ENCODE results near the gene CFAP69.
"Not testable (repeated sequence)": the region's sequence is repeated elsewhere in the genome, so short reads cannot be mapped to it uniquely, and the experiment has no call there.

The CFAP69 gene

GRCh38 chr7:90238583-90238982 lies 6.4 kb upstream of the CFAP69 start:
- Mint-ChIP-seq H3K27ac (ENCODE audit: low read depth) (no peak overlapping the region), H3K4me3 (no peak overlapping the region), H3K4me1 (no peaks in the 10 kb centered on the region), H3K36me3 (ENCODE audit: insufficient read depth) (no peaks in the 10 kb centered on the region), H3K27me3 (peaks cover 3% of the 10 kb centered on the region), H3K9me3 (no peaks in the 10 kb centered on the region)
- DNase-seq (ENCODE audit: low spot score in 2 of 2) (no peak), ATAC-seq (replicated peaks; ENCODE audit: extremely low read depth, poor library complexity, severe bottlenecking) (no peak)

GRCh38 chr7:90239050-90239449 lies 5.9 kb upstream of the CFAP69 start:
- Mint-ChIP-seq H3K4me3 (no peak overlapping the region), H3K27ac (ENCODE audit: low read depth) (no peak overlapping the region), H3K27me3 (peaks cover 8% of the 10 kb centered on the region), H3K4me1 (peaks cover 2% of the 10 kb centered on the region), H3K9me3 (no peaks in the 10 kb centered on the region), H3K36me3 (ENCODE audit: insufficient read depth) (no peaks in the 10 kb centered on the region)
- ATAC-seq (replicated peaks; ENCODE audit: extremely low read depth, poor library complexity, severe bottlenecking) (no peak), DNase-seq (ENCODE audit: low spot score in 2 of 2) (no peak)

DNA sequence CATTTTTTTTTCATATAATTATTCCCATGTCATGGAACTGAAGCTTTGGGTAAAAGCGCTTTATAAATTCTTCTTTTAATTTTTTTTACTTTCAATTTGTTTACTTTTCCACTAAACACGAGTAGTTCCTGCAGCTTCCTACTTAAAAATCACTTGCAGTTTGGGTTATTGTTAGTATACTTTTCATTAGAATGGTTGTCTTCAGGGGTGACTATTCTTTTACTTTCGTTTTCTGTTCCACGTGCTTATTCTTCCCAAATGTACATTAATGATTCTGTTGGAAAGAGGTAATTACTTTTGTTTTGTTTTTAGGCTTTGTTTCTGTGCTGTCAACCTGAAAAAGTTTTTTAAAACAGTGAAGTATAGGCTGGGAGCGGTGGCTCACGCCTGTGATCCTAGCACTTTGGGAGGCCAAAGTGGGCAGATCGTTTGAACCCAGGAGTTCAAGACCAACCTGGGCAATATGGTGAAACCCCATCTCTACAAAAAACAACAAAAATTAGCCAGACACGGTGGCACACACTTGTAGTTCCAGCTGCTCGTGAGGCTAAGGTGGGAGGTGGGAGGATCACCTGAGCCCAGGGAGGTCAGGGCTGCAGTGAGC lies 5.2 kb upstream of the CFAP69 start:
- DNase-seq (ENCODE audit: low spot score in 2 of 2) (no peak), ATAC-seq (replicated peaks; ENCODE audit: extremely low read depth, poor library complexity, severe bottlenecking) (no peak)
- Mint-ChIP-seq H3K4me1 (peaks cover 8% of the 10 kb centered on the region), H3K36me3 (ENCODE audit: insufficient read depth) (peaks cover under 1% of the 10 kb centered on the region), H3K27ac (ENCODE audit: low read depth) (no peak overlapping the region), H3K27me3 (peaks cover 15% of the 10 kb centered on the region), H3K9me3 (no peaks in the 10 kb centered on the region), H3K4me3 (no peak overlapping the region)

- peaks cover 4% of the 10 kb centered on the region for H3K36me3 Mint-ChIP-seq (ENCODE audit: insufficient read depth)
- DNase-seq (ENCODE audit: low spot score in 2 of 2), result no peak
- H3K4me3 Mint-ChIP-seq, result no peak overlapping the region
- H3K4me1 Mint-ChIP-seq, result peaks cover 21% of the 10 kb centered on the region
- no peaks in the 10 kb centered on the region for H3K9me3 Mint-ChIP-seq
- no peak for ATAC-seq (replicated peaks; ENCODE audit: extremely low read depth, poor library complexity, severe bottlenecking)
- peaks cover 32% of the 10 kb centered on the region for H3K27me3 Mint-ChIP-seq
- H3K27ac Mint-ChIP-seq (ENCODE audit: low read depth), result no peak overlapping the region
Measured at GRCh38 chr7:90242369-90243168, 2.4 kb upstream of the CFAP69 start.

DNA sequence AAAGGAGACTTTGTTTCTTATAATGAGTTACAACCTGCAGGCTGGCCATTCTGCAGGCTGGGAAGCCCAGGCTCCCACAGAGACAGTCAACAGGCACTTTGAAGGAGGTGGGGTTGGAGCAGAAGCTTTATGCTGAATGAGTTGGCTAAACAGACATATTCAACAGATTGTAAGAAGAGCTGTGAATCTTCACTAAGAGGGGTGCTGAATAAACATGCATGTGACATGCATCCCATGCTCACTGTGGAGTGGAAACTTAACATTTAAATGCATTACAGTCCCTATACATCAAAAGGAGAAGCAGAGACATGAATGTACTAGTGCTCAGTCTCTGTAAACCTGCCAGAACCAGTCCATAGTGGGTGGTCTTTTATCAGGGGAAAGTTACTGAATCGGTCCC lies 1.4 kb upstream of the CFAP69 start:
- Mint-ChIP-seq H3K4me1 (peaks cover 21% of the 10 kb centered on the region), H3K36me3 (ENCODE audit: insufficient read depth) (peaks cover 4% of the 10 kb centered on the region), H3K4me3 (peak overlapping the region; percentile 83), H3K27ac (ENCODE audit: low read depth) (no peak overlapping the region), H3K27me3 (peaks cover 32% of the 10 kb centered on the region), H3K9me3 (no peaks in the 10 kb centered on the region)
- ATAC-seq (replicated peaks; ENCODE audit: extremely low read depth, poor library complexity, severe bottlenecking), result no peak
- no peak for DNase-seq (ENCODE audit: low spot score in 2 of 2)

- Mint-ChIP-seq H3K27me3 (peaks cover 41% of the 10 kb centered on the region), H3K4me3 (peak overlapping the region; percentile 83), H3K9me3 (no peaks in the 10 kb centered on the region), H3K4me1 (peaks cover 21% of the 10 kb centered on the region), H3K36me3 (ENCODE audit: insufficient read depth) (peaks cover 4% of the 10 kb centered on the region), H3K27ac (ENCODE audit: low read depth) (peak overlapping the region; percentile 71)
- no peak for ATAC-seq (replicated peaks; ENCODE audit: extremely low read depth, poor library complexity, severe bottlenecking)
- no peak for DNase-seq (ENCODE audit: low spot score in 2 of 2)
Measured at GRCh38 chr7:90244565-90244908, 437 bp upstream of the CFAP69 start.

GRCh38 chr7:90246171-90246570 lies 1.2 kb downstream of the CFAP69 start:
- Mint-ChIP-seq H3K27me3 (peaks cover 56% of the 10 kb centered on the region), H3K9me3 (no peaks in the 10 kb centered on the region), H3K27ac (ENCODE audit: low read depth) (no peak overlapping the region), H3K4me1 (peaks cover 21% of the 10 kb centered on the region), H3K4me3 (peak overlapping the region; percentile 83), H3K36me3 (ENCODE audit: insufficient read depth) (peaks cover 4% of the 10 kb centered on the region)
- ATAC-seq (replicated peaks; ENCODE audit: extremely low read depth, poor library complexity, severe bottlenecking) (no peak), DNase-seq (ENCODE audit: low spot score in 2 of 2) (no peak)

DNA sequence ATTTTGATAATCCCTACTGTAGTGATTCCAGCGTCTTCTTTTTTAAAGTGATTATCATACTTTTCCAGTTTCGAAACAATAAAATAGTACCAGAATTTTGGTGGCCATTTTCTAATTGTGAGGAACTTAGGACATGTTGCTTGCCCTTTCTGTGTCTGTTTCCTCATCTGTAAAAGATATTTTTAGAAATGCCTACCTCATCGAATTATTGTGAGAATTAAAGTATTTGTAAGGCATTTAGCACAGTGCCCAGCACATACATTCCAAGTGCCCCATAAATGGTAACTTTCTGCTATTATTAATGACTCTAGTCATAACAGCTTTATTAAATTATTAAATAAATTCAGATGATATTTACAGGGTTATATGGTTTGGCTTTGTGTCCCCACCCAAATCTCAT lies 3.7 kb downstream of the CFAP69 start:
- H3K9me3 Mint-ChIP-seq, result no peaks in the 10 kb centered on the region
- no peak for DNase-seq (ENCODE audit: low spot score in 2 of 2)
- H3K36me3 Mint-ChIP-seq (ENCODE audit: insufficient read depth), result peaks cover 4% of the 10 kb centered on the region
- peaks cover 21% of the 10 kb centered on the region for H3K4me1 Mint-ChIP-seq
- peaks cover 59% of the 10 kb centered on the region for H3K27me3 Mint-ChIP-seq
- no peak for ATAC-seq (replicated peaks; ENCODE audit: extremely low read depth, poor library complexity, severe bottlenecking)
- no peak overlapping the region for H3K4me3 Mint-ChIP-seq
- no peak overlapping the region for H3K27ac Mint-ChIP-seq (ENCODE audit: low read depth)

- H3K27ac Mint-ChIP-seq (ENCODE audit: low read depth), result no peak overlapping the region
- H3K4me1 Mint-ChIP-seq, result peaks cover 5% of the 10 kb centered on the region
- H3K4me3 Mint-ChIP-seq, result no peak overlapping the region
- H3K36me3 Mint-ChIP-seq (ENCODE audit: insufficient read depth), result no peaks in the 10 kb centered on the region
- DNase-seq (ENCODE audit: low spot score in 2 of 2) (no peak), ATAC-seq (replicated peaks; ENCODE audit: extremely low read depth, poor library complexity, severe bottlenecking) (no peak)
- peaks cover 4% of the 10 kb centered on the region for H3K9me3 Mint-ChIP-seq
- H3K27me3 Mint-ChIP-seq, result peaks cover 63% of the 10 kb centered on the region
Measured at GRCh38 chr7:90250601-90251303, 5.8 kb downstream of the CFAP69 start.

DNA sequence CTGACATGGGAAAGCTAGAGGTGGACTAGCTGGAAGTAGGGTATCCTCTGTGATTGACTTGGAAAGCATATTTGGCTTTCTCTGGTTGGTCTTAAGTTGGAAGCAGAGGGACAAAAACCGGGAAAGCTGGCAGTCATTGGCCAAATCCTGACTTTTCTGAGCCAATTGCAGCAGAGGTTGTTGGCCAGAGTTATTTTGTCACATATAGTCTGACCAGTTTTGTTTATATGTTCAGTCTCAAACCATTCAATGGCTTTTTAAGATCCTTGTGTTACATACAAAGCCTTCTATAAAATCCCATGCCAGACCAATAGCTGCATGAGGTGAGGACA lies 6.3 kb downstream of the CFAP69 start:
- H3K27me3 Mint-ChIP-seq, result peaks cover 63% of the 10 kb centered on the region
- H3K9me3 Mint-ChIP-seq, result peaks cover 8% of the 10 kb centered on the region
- H3K36me3 Mint-ChIP-seq (ENCODE audit: insufficient read depth), result no peaks in the 10 kb centered on the region
- H3K4me3 Mint-ChIP-seq, result no peak overlapping the region
- peaks cover under 1% of the 10 kb centered on the region for H3K4me1 Mint-ChIP-seq
- ATAC-seq (replicated peaks; ENCODE audit: extremely low read depth, poor library complexity, severe bottlenecking), result no peak
- DNase-seq (ENCODE audit: low spot score in 2 of 2), result no peak
- H3K27ac Mint-ChIP-seq (ENCODE audit: low read depth), result no peak overlapping the region

DNA sequence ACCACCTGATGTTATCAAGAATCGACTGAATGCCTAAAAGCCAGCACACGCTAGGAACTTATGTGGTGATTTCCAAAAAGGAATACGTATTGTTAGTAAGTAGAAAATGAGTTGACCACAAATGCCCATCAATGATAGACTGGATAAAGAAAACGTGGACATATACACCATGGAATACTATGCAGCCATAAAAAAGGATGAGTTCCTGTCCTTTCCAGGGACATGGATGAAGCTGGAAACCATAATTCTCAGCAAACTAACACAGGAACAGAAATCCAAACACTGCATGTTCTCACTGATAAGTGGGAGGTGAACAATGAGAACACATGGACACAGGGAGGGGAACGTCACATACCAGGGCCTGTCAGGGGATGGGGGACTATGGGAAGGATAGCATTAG lies 11.0 kb downstream of the CFAP69 start:
- peaks cover 37% of the 10 kb centered on the region for H3K27me3 Mint-ChIP-seq
- not testable (repeated sequence) for H3K9me3 Mint-ChIP-seq; H3K4me3 Mint-ChIP-seq; H3K27ac Mint-ChIP-seq (ENCODE audit: low read depth); H3K4me1 Mint-ChIP-seq; H3K36me3 Mint-ChIP-seq (ENCODE audit: insufficient read depth); ATAC-seq (replicated peaks; ENCODE audit: extremely low read depth, poor library complexity, severe bottlenecking); DNase-seq (ENCODE audit: low spot score in 2 of 2)

DNA sequence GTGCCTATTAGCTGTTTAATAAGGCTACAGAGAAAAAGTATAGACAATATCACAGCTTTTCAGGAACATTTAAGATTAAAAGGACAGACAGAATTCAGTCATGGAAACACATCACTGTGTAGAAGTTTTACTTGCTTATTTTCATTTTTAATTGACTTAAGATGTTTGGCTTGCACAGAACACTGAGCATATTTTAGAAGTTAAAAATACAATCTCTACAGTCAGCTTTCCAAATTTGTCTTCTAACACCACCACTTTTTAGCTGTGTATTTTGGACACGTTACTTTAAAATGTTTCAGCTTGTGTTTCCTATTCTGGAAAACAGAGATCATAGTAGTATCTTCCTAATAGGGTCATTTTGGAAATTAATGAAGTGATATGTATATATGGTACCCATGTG lies 11.8 kb downstream of the CFAP69 start:
- DNase-seq (ENCODE audit: low spot score in 2 of 2) (no peak), ATAC-seq (replicated peaks; ENCODE audit: extremely low read depth, poor library complexity, severe bottlenecking) (no peak)
- Mint-ChIP-seq H3K4me3 (no peak overlapping the region), H3K27me3 (peaks cover 33% of the 10 kb centered on the region), H3K27ac (ENCODE audit: low read depth) (no peak overlapping the region), H3K36me3 (ENCODE audit: insufficient read depth) (no peaks in the 10 kb centered on the region), H3K9me3 (peaks cover 8% of the 10 kb centered on the region), H3K4me1 (no peaks in the 10 kb centered on the region)

DNA sequence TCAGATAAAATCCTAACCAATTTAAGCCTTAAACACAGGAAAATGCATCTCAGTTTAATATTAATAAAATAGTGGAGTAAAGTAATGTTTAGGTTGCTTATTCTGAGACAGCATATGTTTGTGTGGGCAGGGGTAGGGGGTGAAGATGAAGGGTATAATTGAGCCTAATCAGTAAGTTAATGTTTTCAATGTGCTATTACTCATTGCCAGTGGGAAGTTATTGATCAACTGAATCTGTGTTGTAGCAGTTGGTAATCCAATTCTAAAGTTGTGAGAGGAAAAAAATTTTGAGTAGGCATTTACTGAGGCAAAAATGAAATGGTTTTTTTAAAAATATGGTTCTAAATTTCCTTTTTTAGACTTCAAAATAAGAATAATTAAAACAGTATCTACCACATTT lies 16.5 kb downstream of the CFAP69 start:
- ATAC-seq (replicated peaks; ENCODE audit: extremely low read depth, poor library complexity, severe bottlenecking), result no peak
- Mint-ChIP-seq H3K4me1 (no peaks in the 10 kb centered on the region), H3K36me3 (ENCODE audit: insufficient read depth) (no peaks in the 10 kb centered on the region)

More for the DNA sequence above, 16.5 kb downstream of the CFAP69 start:
- Mint-ChIP-seq H3K27me3 (peaks cover 17% of the 10 kb centered on the region), H3K4me3 (no peak overlapping the region), H3K9me3 (no peaks in the 10 kb centered on the region), H3K27ac (ENCODE audit: low read depth) (no peak overlapping the region)
- no peak for DNase-seq (ENCODE audit: low spot score in 2 of 2)
